K562 (cell line): ENCODE data around the gene DCAF4. TPM values are rescaled to one million over a fixed set of nuclear protein-coding genes. Genes with fewer than 3 reads are reported as not detected.
A peak's percentile ranks its signal among the peaks of the same experiment; 100 is the strongest.

Experiments used
- ATF4 ChIP-seq: fragments of 450-650 bp; formaldehyde crosslinking; IDR thresholded peaks from 2 replicates; pipeline ENCODE4 v1.4.0; 2022; ENCODE audit warnings: mild to moderate bottlenecking, moderate library complexity
- BACH1 ChIP-seq: fragments of 200-800 bp; sonication (Bioruptor generic); IDR thresholded peaks from 2 replicates; pipeline ENCODE4 v1.6.1; 2016; ENCODE audit warnings: missing genetic modification characterization, missing compliant biosample characterization
- BDP1 ChIP-seq: IDR thresholded peaks from 3 replicates; pipeline ENCODE4 v1.6.1; 2011; ENCODE audit not compliant: insufficient read length, insufficient read depth
- CBFB ChIP-seq: sonication (generic); formaldehyde crosslinking; IDR thresholded peaks from 2 replicates; pipeline ENCODE4 v1.4.0; 2020; ENCODE audit warnings: mild to moderate bottlenecking, missing genetic modification reagents
- ETS2 ChIP-seq: IDR thresholded peaks from 2 replicates; pipeline ENCODE4 v1.6.1; 2016; ENCODE audit warnings: borderline replicate concordance, missing genetic modification characterization, mild to moderate bottlenecking, moderate library complexity, missing compliant biosample characterization; ENCODE audit not compliant: poor library complexity, severe bottlenecking
- KAT7 ChIP-seq: sonication (generic); formaldehyde crosslinking; IDR thresholded peaks from 2 replicates; pipeline ENCODE4 v1.8.0; 2022; ENCODE audit warnings: missing genetic modification reagents, mild to moderate bottlenecking, borderline replicate concordance
- KDM1A ChIP-seq, 2 experiments: fragments of 450-650 bp; IDR thresholded peaks; 2 replicates each; pipeline ENCODE4 v1.6.1; 2016; ENCODE audit warnings: mild to moderate bottlenecking in 2 of 2
- MBD2 ChIP-seq: sonication (generic); IDR thresholded peaks from 2 replicates; pipeline ENCODE4 v1.6.1; 2016; ENCODE audit warnings: low read depth, borderline replicate concordance
- NFE2 ChIP-seq: IDR thresholded peaks from 2 replicates; pipeline ENCODE4 v1.6.1; 2014; ENCODE audit warnings: antibody characterized with exemption, low read depth
- NFIC ChIP-seq: fragments of 450-650 bp; IDR thresholded peaks from 2 replicates; pipeline ENCODE4 v1.6.1; 2017; ENCODE audit warnings: mild to moderate bottlenecking, inconsistent platforms
- PCBP1 ChIP-seq: fragments of 200-400 bp; formaldehyde crosslinking; IDR thresholded peaks from 2 replicates; pipeline ENCODE4 v1.6.1; 2018; ENCODE audit warnings: mild to moderate bottlenecking, low read depth, low read length; ENCODE audit not compliant: poor library complexity, severe bottlenecking
- RCOR1 ChIP-seq, 2 experiments: IDR thresholded peaks; 2 replicates each; pipeline ENCODE4 v1.6.1; 2012; ENCODE audit warnings: low read depth in 2 of 2, low read length in 2 of 2, borderline replicate concordance in 1 of 2, improper control_type of control experiment in 1 of 2
- SLC30A9 ChIP-seq: fragments of 250-450 bp; sonication (Bioruptor Pico); IDR thresholded peaks from 2 replicates; pipeline ENCODE4 v1.8.0; 2022; ENCODE audit warnings: mild to moderate bottlenecking, moderate library complexity
- SMAD3 ChIP-seq: fragments of 450-650 bp; formaldehyde crosslinking; conservative IDR thresholded peaks from 2 replicates; pipeline ENCODE4 v1.4.0; 2020; ENCODE audit warnings: mild to moderate bottlenecking
- SMARCE1 ChIP-seq: fragments of 450-650 bp; IDR thresholded peaks from 2 replicates; pipeline ENCODE4 v1.7.1; 2016; ENCODE audit warnings: mild to moderate bottlenecking
- THRAP3 ChIP-seq: fragments of 450-650 bp; IDR thresholded peaks from 2 replicates; pipeline ENCODE4 v1.6.1; 2016; ENCODE audit warnings: mild to moderate bottlenecking, inconsistent platforms, borderline replicate concordance
- WHSC1 ChIP-seq: IDR thresholded peaks from one replicate; pipeline ENCODE4 v1.6.1; 2012; ENCODE audit warnings: low read length, control low read depth, inconsistent platforms
- ZNF121 ChIP-seq: sonication (generic); formaldehyde crosslinking; conservative IDR thresholded peaks from 2 replicates; pipeline ENCODE4 v1.8.0; 2022; ENCODE audit warnings: missing genetic modification reagents
- ZNF431 ChIP-seq: sonication (generic); formaldehyde crosslinking; IDR thresholded peaks from 2 replicates; pipeline ENCODE4 v1.8.0; 2022; ENCODE audit warnings: mild to moderate bottlenecking, missing genetic modification reagents
- ZNF561 ChIP-seq: fragments of 450-650 bp; formaldehyde crosslinking; conservative IDR thresholded peaks from 2 replicates; pipeline ENCODE4 v1.4.0; 2020; ENCODE audit warnings: mild to moderate bottlenecking, moderate library complexity
- ZZZ3 ChIP-seq: fragments of 450-650 bp; IDR thresholded peaks from 2 replicates; pipeline ENCODE4 v1.6.1; 2016; ENCODE audit warnings: antibody characterized with exemption, mild to moderate bottlenecking, moderate library complexity
- polyA plus RNA-seq, 8 experiments: library from polyadenylated mRNA; depleted of rRNA in 4 of 8; stranded (reverse) in 5 of 8; unstranded in 3 of 8; fragments of >200 nt; fragmentation: Nextera tagmentation in 2 of 8; fragmentation: Illumina TruSeq in 1 of 8; extraction: Ambion mirVana in 2 of 8; extraction: Trizol in 1 of 8; gene quantifications; 2 replicates each; pipeline versions ENCODE4 v1.2.1 to v1.2.3, GENCODE V29; 2011 to 2014; ENCODE audit warnings: inconsistent platforms in 1 of 8, missing spikeins in 1 of 8
- total RNA-seq, 7 experiments: library from RNA; depleted of rRNA in 6 of 7; stranded (reverse); fragments of >200 nt in 6 of 7; fragmentation: Illumina TruSeq in 2 of 7; extraction: Trizol in 2 of 7; gene quantifications; 2 replicates each; pipeline versions ENCODE4 v1.2.1 to v1.2.3, GENCODE V29; 2011 to 2021; ENCODE audit warnings: low replicate concordance in 1 of 7
- TF ChIP-seq, protein P1 (sequence below): sonication (generic); formaldehyde crosslinking; IDR thresholded peaks from 2 replicates; pipeline ENCODE4 v1.8.1; 2023; ENCODE audit warnings: mild to moderate bottlenecking, missing genetic modification reagents
- TF ChIP-seq, protein P2 (sequence below): IDR thresholded peaks from 2 replicates; pipeline ENCODE4 v1.6.1; 2016; ENCODE audit warnings: missing genetic modification characterization, missing compliant biosample characterization
- TF ChIP-seq, protein P3 (sequence below): fragments of 450-650 bp; IDR thresholded peaks from 2 replicates; pipeline ENCODE4 v1.7.1; 2018; ENCODE audit warnings: mild to moderate bottlenecking, low read depth; ENCODE audit not compliant: partially characterized antibody

Gene DCAF4
- total and polyA plus RNA-seq, 9 of the 15 experiments (the other 6 are each of a cell fraction or from before 2014, with no cell fraction given), result 2.7 to 49.2 (median 22.9) TPM

DNA sequence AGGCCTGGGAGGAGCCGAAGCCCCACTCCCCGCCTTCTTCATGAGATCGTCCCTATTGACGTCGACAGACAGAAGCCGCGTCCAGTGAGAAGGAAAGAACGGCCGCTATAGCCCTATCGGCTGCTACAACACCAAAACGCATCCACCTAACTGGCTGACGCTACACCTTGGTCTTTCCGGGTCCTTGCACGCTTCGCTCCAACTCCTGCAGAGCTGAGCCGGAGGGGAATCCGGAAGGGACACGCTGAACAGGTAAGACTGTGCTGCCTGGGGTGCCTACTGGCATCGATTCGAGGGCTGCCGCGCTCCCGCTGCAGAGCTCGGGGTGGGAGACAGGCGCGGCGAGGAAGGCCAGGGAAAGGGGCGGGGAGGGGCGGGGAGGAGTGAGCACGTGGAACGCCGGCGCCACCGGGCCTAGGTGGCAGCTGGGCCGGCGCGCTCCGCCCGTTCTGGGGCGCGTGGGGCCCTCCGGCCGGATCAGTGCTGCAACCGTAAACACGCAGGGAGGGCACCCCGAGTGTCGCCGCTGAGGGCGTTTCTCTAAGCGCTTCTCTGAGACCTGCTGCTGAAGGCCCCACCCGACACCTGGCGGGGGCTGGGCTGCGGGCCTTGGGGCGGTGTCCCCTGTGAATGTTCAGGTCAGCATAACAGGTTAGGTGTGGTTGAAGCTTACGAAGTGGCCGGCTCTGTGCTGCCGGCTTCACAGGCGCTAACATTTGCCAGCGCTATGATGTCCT, at the start of gene DCAF4 (continued):
- TF ChIP-seq SMARCE1, result no peak
- no peak for TF ChIP-seq CBFB (CRISPR knock-in tag)
- TF ChIP-seq, protein P1, sequence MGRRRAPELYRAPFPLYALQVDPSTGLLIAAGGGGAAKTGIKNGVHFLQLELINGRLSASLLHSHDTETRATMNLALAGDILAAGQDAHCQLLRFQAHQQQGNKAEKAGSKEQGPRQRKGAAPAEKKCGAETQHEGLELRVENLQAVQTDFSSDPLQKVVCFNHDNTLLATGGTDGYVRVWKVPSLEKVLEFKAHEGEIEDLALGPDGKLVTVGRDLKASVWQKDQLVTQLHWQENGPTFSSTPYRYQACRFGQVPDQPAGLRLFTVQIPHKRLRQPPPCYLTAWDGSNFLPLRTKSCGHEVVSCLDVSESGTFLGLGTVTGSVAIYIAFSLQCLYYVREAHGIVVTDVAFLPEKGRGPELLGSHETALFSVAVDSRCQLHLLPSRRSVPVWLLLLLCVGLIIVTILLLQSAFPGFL (CRISPR knock-in tag), result no peak
- TF ChIP-seq MBD2, result peak; percentile 93
- no peak for TF ChIP-seq ZZZ3
- TF ChIP-seq ZNF431 (CRISPR knock-in tag), result 0 out of 2 replicates have a peak, but pooled peaks have one; percentile 22
- no peak for TF ChIP-seq BACH1 (tag)
- no peak for TF ChIP-seq THRAP3
- no peak for TF ChIP-seq ETS2
- TF ChIP-seq NFIC, result no peak
- no peak for TF ChIP-seq ATF4
- TF ChIP-seq ZNF561 (CRISPR knock-in tag), result no peak
- TF ChIP-seq WHSC1, result no peak
- TF ChIP-seq KAT7, result no peak; the same call in 1 of the 2 replicates
- no peak for TF ChIP-seq ZNF121 (CRISPR knock-in tag)
- TF ChIP-seq NFE2, result no peak
- TF ChIP-seq SLC30A9 (CRISPR knock-in tag), result no peak
- no peak for TF ChIP-seq BDP1
- no peak for TF ChIP-seq RCOR1 (IDR thresholded peaks at IDR 0.05; ENCODE audit: borderline replicate concordance in 1 of 2, low read depth in 2 of 2, low read length in 2 of 2)
- TF ChIP-seq, protein P2, sequence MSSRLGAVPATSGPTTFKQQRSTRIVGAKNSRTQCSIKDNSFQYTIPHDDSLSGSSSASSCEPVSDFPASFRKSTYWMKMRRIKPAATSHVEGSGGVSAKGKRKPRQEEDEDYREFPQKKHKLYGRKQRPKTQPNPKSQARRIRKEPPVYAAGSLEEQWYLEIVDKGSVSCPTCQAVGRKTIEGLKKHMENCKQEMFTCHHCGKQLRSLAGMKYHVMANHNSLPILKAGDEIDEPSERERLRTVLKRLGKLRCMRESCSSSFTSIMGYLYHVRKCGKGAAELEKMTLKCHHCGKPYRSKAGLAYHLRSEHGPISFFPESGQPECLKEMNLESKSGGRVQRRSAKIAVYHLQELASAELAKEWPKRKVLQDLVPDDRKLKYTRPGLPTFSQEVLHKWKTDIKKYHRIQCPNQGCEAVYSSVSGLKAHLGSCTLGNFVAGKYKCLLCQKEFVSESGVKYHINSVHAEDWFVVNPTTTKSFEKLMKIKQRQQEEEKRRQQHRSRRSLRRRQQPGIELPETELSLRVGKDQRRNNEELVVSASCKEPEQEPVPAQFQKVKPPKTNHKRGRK (tag), result no peak
- no peak for TF ChIP-seq SMAD3 (CRISPR knock-in tag)
- TF ChIP-seq, protein P3, sequence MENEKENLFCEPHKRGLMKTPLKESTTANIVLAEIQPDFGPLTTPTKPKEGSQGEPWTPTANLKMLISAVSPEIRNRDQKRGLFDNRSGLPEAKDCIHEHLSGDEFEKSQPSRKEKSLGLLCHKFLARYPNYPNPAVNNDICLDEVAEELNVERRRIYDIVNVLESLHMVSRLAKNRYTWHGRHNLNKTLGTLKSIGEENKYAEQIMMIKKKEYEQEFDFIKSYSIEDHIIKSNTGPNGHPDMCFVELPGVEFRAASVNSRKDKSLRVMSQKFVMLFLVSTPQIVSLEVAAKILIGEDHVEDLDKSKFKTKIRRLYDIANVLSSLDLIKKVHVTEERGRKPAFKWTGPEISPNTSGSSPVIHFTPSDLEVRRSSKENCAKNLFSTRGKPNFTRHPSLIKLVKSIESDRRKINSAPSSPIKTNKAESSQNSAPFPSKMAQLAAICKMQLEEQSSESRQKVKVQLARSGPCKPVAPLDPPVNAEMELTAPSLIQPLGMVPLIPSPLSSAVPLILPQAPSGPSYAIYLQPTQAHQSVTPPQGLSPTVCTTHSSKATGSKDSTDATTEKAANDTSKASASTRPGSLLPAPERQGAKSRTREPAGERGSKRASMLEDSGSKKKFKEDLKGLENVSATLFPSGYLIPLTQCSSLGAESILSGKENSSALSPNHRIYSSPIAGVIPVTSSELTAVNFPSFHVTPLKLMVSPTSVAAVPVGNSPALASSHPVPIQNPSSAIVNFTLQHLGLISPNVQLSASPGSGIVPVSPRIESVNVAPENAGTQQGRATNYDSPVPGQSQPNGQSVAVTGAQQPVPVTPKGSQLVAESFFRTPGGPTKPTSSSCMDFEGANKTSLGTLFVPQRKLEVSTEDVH, result no peak
- no peak for TF ChIP-seq KDM1A (IDR thresholded peaks at IDR 0.05)
- TF ChIP-seq PCBP1, result peak; percentile 67
